Loucy (cell line): Measurements from ENCODE around the gene RFX1.
A peak's percentile ranks its signal among the peaks of the same experiment; 100 is the strongest.
"Not testable (repeated sequence)": the region's sequence is repeated elsewhere in the genome, so short reads cannot be mapped to it uniquely, and the experiment has no call there.

Experiments
- H2AFZ ChIP-seq: fragments of 200-600 bp; sonication (generic); 2 replicates; pipeline ENCODE4 v1.6.0; 2016; ENCODE audit warnings: antibody characterized with exemption, mild to moderate bottlenecking, low read length, moderate library complexity
- H3F3A ChIP-seq: fragments of 200-600 bp; 2 replicates; pipeline ENCODE4 v1.6.0; 2016; ENCODE audit warnings: antibody characterized with exemption, low read depth, mild to moderate bottlenecking
- H3K27me3 ChIP-seq: fragments of 200-600 bp; sonication (generic); 2 replicates; pipeline ENCODE4 v1.6.1; 2014; ENCODE audit warnings: low read length, mild to moderate bottlenecking; ENCODE audit not compliant: insufficient read depth, poor library complexity, severe bottlenecking
- H3K36me3 ChIP-seq: fragments of 200-600 bp; sonication (generic); 2 replicates; pipeline ENCODE4 v1.6.1; 2016; ENCODE audit warnings: low read length; ENCODE audit not compliant: insufficient read depth
- H3K4me1 ChIP-seq: fragments of 200-600 bp; sonication (generic); 2 replicates; pipeline ENCODE4 v1.5.1; 2014; ENCODE audit warnings: low read length, mild to moderate bottlenecking; ENCODE audit not compliant: insufficient read depth, poor library complexity, severe bottlenecking
- H3K4me2 ChIP-seq: fragments of 200-600 bp; sonication (generic); 2 replicates; pipeline ENCODE4 v1.6.0; 2014; ENCODE audit warnings: antibody characterized with exemption, low read length, low read depth, mild to moderate bottlenecking; ENCODE audit not compliant: poor library complexity, severe bottlenecking
- H3K4me3 ChIP-seq: fragments of 200-600 bp; sonication (generic); 2 replicates; pipeline ENCODE4 v1.5.1; 2014; ENCODE audit warnings: low read length, mild to moderate bottlenecking, mixed read lengths; ENCODE audit not compliant: poor library complexity, severe bottlenecking
- H3K79me2 ChIP-seq: fragments of 200-600 bp; sonication (generic); 2 replicates; pipeline ENCODE4 v1.6.1; 2014; ENCODE audit warnings: low read length; ENCODE audit not compliant: insufficient read depth
- H3K9ac ChIP-seq: fragments of 200-600 bp; sonication (generic); 2 replicates; pipeline ENCODE4 v1.6.0; 2014; ENCODE audit warnings: mild to moderate bottlenecking, low read depth, low read length, moderate library complexity; ENCODE audit not compliant: poor library complexity, severe bottlenecking
- H3K9me2 ChIP-seq: fragments of 200-600 bp; sonication (generic); replicated peaks from 2 replicates; pipeline ENCODE4 v1.6.1; 2016; ENCODE audit warnings: low read depth, low read length, mixed read lengths
- H3K9me3 ChIP-seq: fragments of 200-600 bp; sonication (generic); 2 replicates; pipeline ENCODE4 v1.6.1; 2014; ENCODE audit warnings: mild to moderate bottlenecking, antibody characterized with exemption, low read length, low read depth; ENCODE audit not compliant: insufficient read depth
- H4K20me1 ChIP-seq: fragments of 200-600 bp; sonication (generic); 2 replicates; pipeline ENCODE4 v1.6.0; 2014; ENCODE audit warnings: antibody characterized with exemption, low read length, mild to moderate bottlenecking; ENCODE audit not compliant: insufficient read depth, poor library complexity, severe bottlenecking
- CTCF ChIP-seq: fragments of 200-600 bp; sonication (generic); conservative IDR thresholded peaks from 2 replicates; pipeline ENCODE4 v1.5.1; 2014; ENCODE audit warnings: mild to moderate bottlenecking, antibody characterized with exemption, low read length
- EZH2phosphoT487 ChIP-seq: fragments of 200-600 bp; IDR thresholded peaks from 2 replicates; pipeline ENCODE4 v1.6.1; 2018; ENCODE audit warnings: antibody characterized with exemption, mild to moderate bottlenecking, moderate library complexity, borderline replicate concordance

Gene RFX1

DNA sequence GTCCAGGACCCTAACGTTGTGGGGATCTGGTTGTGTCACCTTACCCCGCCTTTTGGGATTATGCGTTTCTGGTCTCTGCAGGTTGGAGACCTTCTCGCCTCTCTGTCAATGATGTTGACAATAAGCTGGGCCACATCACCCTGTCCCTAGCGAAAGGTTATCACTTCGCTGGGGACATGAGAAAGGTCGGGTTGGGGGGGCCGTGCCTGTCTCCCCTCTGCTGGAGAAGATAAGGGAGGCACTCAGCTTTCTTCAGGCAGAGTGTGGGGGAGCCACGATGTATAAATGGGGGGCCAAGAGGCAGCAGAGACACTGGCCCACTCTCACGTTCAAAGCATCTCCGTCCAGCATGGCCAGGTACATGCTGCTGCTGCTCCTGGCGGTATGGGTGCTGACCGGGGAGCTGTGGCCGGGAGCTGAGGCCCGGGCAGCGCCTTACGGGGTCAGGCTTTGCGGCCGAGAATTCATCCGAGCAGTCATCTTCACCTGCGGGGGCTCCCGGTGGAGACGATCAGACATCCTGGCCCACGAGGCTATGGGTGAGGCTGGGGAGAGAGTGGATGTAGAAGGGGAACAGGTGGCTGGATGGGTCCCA, 21.8 kb upstream of the RFX1 start, which contains the start of gene RLN3:
TSS of gene RLN3 (plus strand) at position 293 of the 595 bp plus-strand sequence. CDS start at position 350, 57 bp downstream.
- no peak within 1 kb of the TSS for H3K4me2 ChIP-seq

GRCh38 chr19:14026652-14027192, 20.6 kb upstream of the RFX1 start:
- H3K4me1 ChIP-seq, H3K36me3 ChIP-seq, H3K9me2 ChIP-seq, H3K27me3 ChIP-seq, H4K20me1 ChIP-seq, H3K4me2 ChIP-seq, H3K9me3 ChIP-seq, H3K79me2 ChIP-seq, H3F3A ChIP-seq, H2AFZ ChIP-seq, H3K9ac ChIP-seq, H3K4me3 ChIP-seq: not testable (repeated sequence)

More for the DNA sequence above, 21.8 kb upstream of the RFX1 start, which contains the start of gene RLN3:
- H2AFZ ChIP-seq, result no peak within 1 kb of the TSS
- no peaks in the 10 kb centered on the region for H3K9me3 ChIP-seq
- peaks cover 3% of the 10 kb centered on the region; the same call in 1 of the 2 replicates for H3K79me2 ChIP-seq
- no peaks in the 10 kb centered on the region for H3K9me2 ChIP-seq
- no peak within 1 kb of the TSS for H3K9ac ChIP-seq
- no peaks in the 10 kb centered on the region for H3K27me3 ChIP-seq
- peaks cover 7% of the 10 kb centered on the region; the same call in 1 of the 2 replicates for H3F3A ChIP-seq
- no peaks in the 10 kb centered on the region for H3K36me3 ChIP-seq
- peaks cover 9% of the 10 kb centered on the region for H3K4me1 ChIP-seq
- no peaks in the 10 kb centered on the region for H4K20me1 ChIP-seq
- TF ChIP-seq CTCF, result no peak
- TF ChIP-seq EZH2phosphoT487, result no peak
- no peak within 1 kb of the TSS for H3K4me3 ChIP-seq

- no peaks in the 10 kb centered on the region for H3K27me3 ChIP-seq
- no peaks in the 10 kb centered on the region for H3K9me3 ChIP-seq
- peak overlapping the region; percentile 58 for H2AFZ ChIP-seq
- H3K4me1 ChIP-seq, result peaks cover 4% of the 10 kb centered on the region
- H3K79me2 ChIP-seq, result no peaks in the 10 kb centered on the region
- no peak overlapping the region for H3K4me3 ChIP-seq
- H3K9me2 ChIP-seq, result no peaks in the 10 kb centered on the region
- H3F3A ChIP-seq, result no peaks in the 10 kb centered on the region; the same call in 1 of the 2 replicates
- no peaks in the 10 kb centered on the region for H4K20me1 ChIP-seq
- H3K9ac ChIP-seq, result peak overlapping the region; percentile 12
- TF ChIP-seq CTCF, result peak; percentile 64
- no peak for TF ChIP-seq EZH2phosphoT487
- H3K4me2 ChIP-seq, result peak overlapping the region; percentile 38
- no peaks in the 10 kb centered on the region for H3K36me3 ChIP-seq
Observed at GRCh38 chr19:14023404-14024235, 17.5 kb upstream of the RFX1 start.
